B cell (primary cell): ENCODE results near the gene ST7L. TPM values are rescaled to one million over a fixed set of nuclear protein-coding genes. Genes with fewer than 3 reads are reported as not detected.

Experiments
- ATAC-seq: fragments of 200-7000 bp; cut with Tn5 transposase; one replicate; pipeline ENCODE4 v1.10.0; 2021; ENCODE audit warnings: low read depth, mild to moderate bottlenecking, moderate number of reproducible peaks, moderate library complexity
- CTCF ChIA-PET: fragments of 350-600 bp; sonication (Branson Sonifier 250); formaldehyde crosslinking; loops from one replicate; lab custom pipeline; 2021; ENCODE audit warnings: antibody characterized with exemption, inconsistent platforms; lab: Charles Lee
- POLR2A ChIA-PET: fragments of 350-600 bp; sonication (Branson Sonifier 250); formaldehyde crosslinking; loops from one replicate; lab custom pipeline; 2021; ENCODE audit warnings: antibody characterized with exemption; lab: Charles Lee
- DNase-seq: peaks from one replicate; pipeline ENCODE4 v3.0.0; 2013
- H2AFZ ChIP-seq: 2 replicates; pipeline ENCODE4 v1.6.1; 2012; ENCODE audit warnings: mild to moderate bottlenecking, low read depth, low read length; ENCODE audit not compliant: insufficient read depth, poor library complexity, severe bottlenecking
- H3K27ac ChIP-seq, 2 donors: 1 replicate in 1 of 2; 2 replicates in 1 of 2; pipeline ENCODE4 v1.5.1; 2012 to 2013; ENCODE audit warnings: low read length in 2 of 2, mild to moderate bottlenecking in 2 of 2, moderate library complexity in 1 of 2
- H3K27me3 ChIP-seq, 4 experiments: fragments of 200-600 bp in 1 of 4; sonication (generic) in 1 of 4; replicated peaks in 1 of 4; 1 replicate in 2 of 4; 2 replicates in 2 of 4; pipeline versions ENCODE4 v1.6.1 to v1.7.0; 2013 to 2016; ENCODE audit warnings: low read length in 3 of 4, mild to moderate bottlenecking in 2 of 4, mixed read lengths in 1 of 4, moderate library complexity in 1 of 4; ENCODE audit not compliant: insufficient read depth in 4 of 4, control insufficient read depth in 3 of 4; ENCODE audit errors: control extremely low read depth in 1 of 4
- H3K36me3 ChIP-seq, 2 experiments: replicated peaks in 1 of 2; 1 replicate in 1 of 2; 2 replicates in 1 of 2; pipeline versions ENCODE4 v1.6.1 to v1.7.1; 2013; ENCODE audit warnings: low read length in 1 of 2; ENCODE audit not compliant: insufficient read depth in 2 of 2, control insufficient read depth in 1 of 2; ENCODE audit errors: control extremely low read depth in 1 of 2, extremely low read depth in 1 of 2
- H3K4me1 ChIP-seq, 2 donors: fragments of 200-600 bp in 1 of 2; sonication (generic) in 1 of 2; 1 replicate in 1 of 2; 2 replicates in 1 of 2; pipeline versions ENCODE4 v1.5.1 to v1.6.1; 2013 to 2017; ENCODE audit warnings: low read length in 2 of 2; ENCODE audit not compliant: control insufficient read depth in 2 of 2, insufficient read depth in 2 of 2
- H3K4me2 ChIP-seq: replicated peaks from 2 replicates; pipeline ENCODE3; 2012; ENCODE audit warnings: mild to moderate bottlenecking, low read depth, low read length; ENCODE audit not compliant: poor library complexity, severe bottlenecking
- H3K4me3 ChIP-seq, 5 experiments: fragments of 200-600 bp in 1 of 5; sonication (generic) in 1 of 5; 1 replicate in 3 of 5; 2 replicates in 2 of 5; pipeline versions ENCODE4 v1.5.1 to v1.7.0; 2011 to 2016; ENCODE audit warnings: low read length in 4 of 5, mild to moderate bottlenecking in 4 of 5, low read depth in 2 of 5, control low read depth in 1 of 5, moderate library complexity in 1 of 5; ENCODE audit not compliant: insufficient read depth in 1 of 5; ENCODE audit errors: control extremely low read depth in 1 of 5, extremely low read depth in 1 of 5
- H3K79me2 ChIP-seq: fragments of 200-600 bp; sonication (generic); one replicate; pipeline ENCODE4 v1.6.0; 2016; ENCODE audit warnings: low read length; ENCODE audit not compliant: control insufficient read depth, insufficient read depth
- H3K9ac ChIP-seq: fragments of 200-600 bp; sonication (generic); 2 replicates; pipeline ENCODE4 v1.6.1; 2017; ENCODE audit warnings: mild to moderate bottlenecking, low read length, moderate library complexity
- H3K9me3 ChIP-seq, 3 donors: one replicate each; pipeline versions ENCODE4 v1.6.1 to v1.7.1; 2013; ENCODE audit warnings: low read length in 2 of 3; ENCODE audit not compliant: control insufficient read depth in 2 of 3, insufficient read depth in 1 of 3; ENCODE audit errors: control extremely low read depth in 1 of 3
- H4K20me1 ChIP-seq: 2 replicates; pipeline ENCODE4 v1.6.0; 2012; ENCODE audit warnings: mild to moderate bottlenecking, low read length; ENCODE audit not compliant: insufficient read depth, control insufficient read depth, poor library complexity, severe bottlenecking
- H3K27ac Mint-ChIP-seq: one replicate; pipeline ENCODE4 v1.8.0; 2021; ENCODE audit warnings: mixed read lengths
- H3K27me3 Mint-ChIP-seq: one replicate; pipeline ENCODE4 v1.8.0; 2021; ENCODE audit warnings: mixed read lengths
- H3K4me1 Mint-ChIP-seq: one replicate; pipeline ENCODE4 v1.8.0; 2021; ENCODE audit warnings: mixed read lengths
- H3K4me3 Mint-ChIP-seq: one replicate; pipeline ENCODE4 v1.8.0; 2021; ENCODE audit warnings: mixed read lengths
- H3K9me3 Mint-ChIP-seq: one replicate; pipeline ENCODE4 v1.8.0; 2022; ENCODE audit warnings: mixed read lengths; ENCODE audit not compliant: insufficient read depth
- EZH2 ChIP-seq: IDR thresholded peaks from 2 replicates; pipeline ENCODE4 v1.6.1; 2012; ENCODE audit warnings: borderline replicate concordance, low read depth, mild to moderate bottlenecking, moderate library complexity, low read length; ENCODE audit not compliant: insufficient read depth, poor library complexity, severe bottlenecking
- WGBS: methylation state at CpG from one replicate; pipeline ENCODE4 v1.1.5; 2013; ENCODE audit warnings: missing lambda C conversion rate; ENCODE audit not compliant: insufficient coverage; 5-methylcytosine and 5-hydroxymethylcytosine counted together
- intact Hi-C: fragments of 100-400 bp; cut with micrococcal nuclease; formaldehyde crosslinking; loops from one replicate; pipeline ENCODE4 v1.10.0; 2022
- polyA plus RNA-seq: library from polyadenylated mRNA; depleted of rRNA; stranded (reverse); fragments of >200 nt; gene quantifications from 2 replicates; pipeline ENCODE4 v1.2.3, GENCODE V29; 2012
- total RNA-seq, 2 donors: library from RNA; stranded (reverse); fragments of 120-200 nt in 1 of 2; gene quantifications; 1 replicate in 1 of 2; 2 replicates in 1 of 2; pipeline versions ENCODE4 v1.2.3 to v1.2.4, GENCODE V29; 2013 to 2022
- TF ChIP-seq, protein P1 (sequence below): fragments of 200-600 bp; IDR thresholded peaks from one replicate; pipeline ENCODE4 v1.8.0; 2022; ENCODE audit warnings: antibody characterized with exemption, mild to moderate bottlenecking

ST7L gene
- total and polyA plus RNA-seq, 2 donors (not counting 1 experiment from before 2014, with no cell fraction given) = 13.1 to 16.4 TPM

DNA sequence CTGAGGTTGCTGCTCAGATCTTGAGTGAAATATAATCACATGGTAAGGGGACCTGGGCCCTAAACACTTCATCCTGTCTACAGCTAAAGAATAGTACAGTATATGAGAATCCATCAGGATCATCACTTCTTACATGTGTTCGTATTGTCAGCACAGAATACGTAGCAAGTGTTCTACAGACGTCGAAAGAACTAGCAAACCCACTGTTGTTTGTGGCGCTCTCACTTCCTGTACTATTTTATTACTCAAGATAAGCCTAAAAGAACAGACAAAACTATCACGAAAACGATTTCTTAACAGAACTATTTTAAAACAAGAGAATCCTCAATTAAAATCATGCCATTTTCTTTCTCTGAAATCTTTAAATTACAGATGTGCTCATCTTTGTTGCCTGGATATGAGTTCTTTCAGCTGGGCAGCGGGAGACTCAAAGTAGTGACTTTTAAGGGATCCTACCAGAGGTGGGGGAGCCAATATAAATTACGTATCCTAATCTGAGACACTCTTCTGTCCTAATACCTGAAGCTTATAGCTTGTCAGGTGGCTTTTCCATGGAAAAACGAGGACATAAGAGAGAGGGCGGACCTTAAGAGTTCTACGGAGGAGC, 724 bp downstream of the ST7L start:
- peak overlapping the region; percentile 97 for H3K4me3 Mint-ChIP-seq
- Histone ChIP-seq H3K4me1 (peaks cover 31 to 34% of the 10 kb centered on the region in 2 donors), H3K27ac (peak overlapping the region; percentile 94 to 99), H3K4me3 (peak overlapping the region; percentile 69 to 97 (median 91)), H3K4me2 (peak overlapping the region; percentile 87), H3K36me3 (no peaks in the 10 kb centered on the region), H4K20me1 (peaks cover 10% of the 10 kb centered on the region), H3K79me2 (peaks cover 60% of the 10 kb centered on the region), H3K9ac (peak overlapping the region; percentile 98), H3K9me3 (no peaks in the 10 kb centered on the region), H2AFZ (peak overlapping the region; percentile 80), H3K27me3 (no peaks in the 10 kb centered on the region)
- H3K27ac Mint-ChIP-seq = peak overlapping the region; percentile 99
- POLR2A ChIA-PET = interaction anchor here (0.6 to 1.9 kb wide), 7 partner anchors 23 to 459 kb away, joined by 3 to 7 read pairs (median 4); partner anchors contain the start of gene MOV10
- intact Hi-C loops = loop anchor here (2.0 to 10.0 kb wide), 7 partner anchors 89 to 1137 kb away; partner anchors contain the start of genes LRIG2, PHTF1, PPM1J and RHOC
- H3K9me3 Mint-ChIP-seq = no peaks in the 10 kb centered on the region
- TF ChIP-seq, protein P1, sequence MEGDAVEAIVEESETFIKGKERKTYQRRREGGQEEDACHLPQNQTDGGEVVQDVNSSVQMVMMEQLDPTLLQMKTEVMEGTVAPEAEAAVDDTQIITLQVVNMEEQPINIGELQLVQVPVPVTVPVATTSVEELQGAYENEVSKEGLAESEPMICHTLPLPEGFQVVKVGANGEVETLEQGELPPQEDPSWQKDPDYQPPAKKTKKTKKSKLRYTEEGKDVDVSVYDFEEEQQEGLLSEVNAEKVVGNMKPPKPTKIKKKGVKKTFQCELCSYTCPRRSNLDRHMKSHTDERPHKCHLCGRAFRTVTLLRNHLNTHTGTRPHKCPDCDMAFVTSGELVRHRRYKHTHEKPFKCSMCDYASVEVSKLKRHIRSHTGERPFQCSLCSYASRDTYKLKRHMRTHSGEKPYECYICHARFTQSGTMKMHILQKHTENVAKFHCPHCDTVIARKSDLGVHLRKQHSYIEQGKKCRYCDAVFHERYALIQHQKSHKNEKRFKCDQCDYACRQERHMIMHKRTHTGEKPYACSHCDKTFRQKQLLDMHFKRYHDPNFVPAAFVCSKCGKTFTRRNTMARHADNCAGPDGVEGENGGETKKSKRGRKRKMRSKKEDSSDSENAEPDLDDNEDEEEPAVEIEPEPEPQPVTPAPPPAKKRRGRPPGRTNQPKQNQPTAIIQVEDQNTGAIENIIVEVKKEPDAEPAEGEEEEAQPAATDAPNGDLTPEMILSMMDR = no peak
- TF ChIP-seq EZH2 = no peak
- DNase-seq (peak; percentile 68), ATAC-seq (peak; percentile 9)
- 0% methylated on average over 8 of the region's 12 CpGs for WGBS
- peaks cover 37% of the 10 kb centered on the region for H3K4me1 Mint-ChIP-seq
- H3K27me3 Mint-ChIP-seq = no peaks in the 10 kb centered on the region
- CTCF ChIA-PET = interaction anchor here (0.8 to 2.8 kb wide), 7 partner anchors 56 to 227 kb away, joined by 3 to 10 read pairs (median 9); partner anchors contain the start of genes MOV10, PPM1J and RHOC
